ENCODE data around the gene MMP25. TPM values are rescaled to one million over a fixed set of nuclear protein-coding genes. Genes with fewer than 3 reads are reported as not detected.

MMP25 gene
- total RNA-seq, 6 donors from 2014 or later, result 10.0 to 41.4 (median 20.5) TPM

Small RNA genes lying within 50 kb of the gene (small RNA-seq; reads per million reads assigned to genes)
- 0 to 0.11 (median 0) reads per million in 4 donors for gene RNU1-22P

Other genes with a start within 250 kb of the MMP25 start
- gene PRSS41, start 248.1 kb upstream of the MMP25 start, total RNA-seq, result under 1 TPM in 2 of 6 donors, not detected in 4; 0.57 to 0.78 TPM
- 10 to 100 TPM in 3 of 6 donors, 1 to 10 TPM in 2, not detected in 1; 1.2 to 16.2 (median 14.5) TPM for gene PRSS21, start 229.3 kb upstream of the MMP25 start, total RNA-seq
- gene ZG16B, start 216.3 kb upstream of the MMP25 start, total RNA-seq, result 1 to 10 TPM in 2 of 6 donors, under 1 TPM in 1, not detected in 3; 0.69 to 2.0 (median 1.2) TPM
- gene PRSS22, start 188.4 kb upstream of the MMP25 start, total RNA-seq, result 10 to 100 TPM in 5 of 6 donors, 1 to 10 TPM in 1; 9.3 to 24.8 (median 16.6) TPM
- gene FLYWCH2, start 163.3 kb upstream of the MMP25 start, total RNA-seq, result 10 to 100 TPM; 31.2 to 70.1 (median 39.7) TPM
- gene FLYWCH1, start 134.6 kb upstream of the MMP25 start, total RNA-seq, result 100 to 1,000 TPM in 1 of 6 donors, 10 to 100 TPM in 5; 19.3 to 162 (median 43.4) TPM
- gene KREMEN2, start 82.3 kb upstream of the MMP25 start, total RNA-seq, result not detected
- 10 to 100 TPM in 2 of 6 donors, 1 to 10 TPM in 4; 5.2 to 13.5 (median 8.3) TPM for gene PAQR4, start 77.2 kb upstream of the MMP25 start, total RNA-seq
- gene PKMYT1, start 66.1 kb upstream of the MMP25 start, total RNA-seq, result 10 to 100 TPM in 1 of 6 donors, 1 to 10 TPM in 4, under 1 TPM in 1; 0.39 to 19.1 (median 5.4) TPM
- gene CLDN9, start 33.6 kb upstream of the MMP25 start, total RNA-seq, result 1 to 10 TPM in 4 of 6 donors, under 1 TPM in 2; 0.57 to 5.9 (median 1.1) TPM
- gene CLDN6, start 28.4 kb upstream of the MMP25 start, total RNA-seq, result 1 to 10 TPM in 1 of 6 donors, under 1 TPM in 2, not detected in 3; 0.30 to 1.9 (median 0.72) TPM
- 100 to 1,000 TPM in 1 of 6 donors, 10 to 100 TPM in 5; 37.7 to 431 (median 76.5) TPM for gene TNFRSF12A, start 26.2 kb upstream of the MMP25 start, total RNA-seq
- 10 to 100 TPM; 28.3 to 85.1 (median 42.2) TPM for gene HCFC1R1, start 22.6 kb upstream of the MMP25 start, total RNA-seq
- gene THOC6, start 22.5 kb upstream of the MMP25 start, total RNA-seq, result 10 to 100 TPM; 18.5 to 40.8 (median 33.1) TPM
- gene BICDL2, start 9.6 kb upstream of the MMP25 start, total RNA-seq, result 10 to 100 TPM; 18.5 to 98.5 (median 35.0) TPM
- gene IL32, start 19.1 kb downstream of the MMP25 start, total RNA-seq, result 100 to 1,000 TPM in 3 of 6 donors, 10 to 100 TPM in 3; 31.4 to 220 (median 116) TPM
- 1 to 10 TPM in 1 of 6 donors, under 1 TPM in 3, not detected in 2; 0.17 to 1.0 (median 0.28) TPM for gene ZSCAN10, start 52.7 kb downstream of the MMP25 start, total RNA-seq
- 10 to 100 TPM; 13.8 to 25.2 (median 16.8) TPM for gene ZNF205, start 66.0 kb downstream of the MMP25 start, total RNA-seq
- 10 to 100 TPM in 4 of 6 donors, 1 to 10 TPM in 2; 4.2 to 20.3 (median 11.6) TPM for gene ZNF213, start 88.5 kb downstream of the MMP25 start, total RNA-seq
- not detected for gene OR1F1, start 141.6 kb downstream of the MMP25 start, total RNA-seq
- 1 to 10 TPM; 6.4 to 9.5 (median 7.8) TPM for gene ZNF200, start 188.6 kb downstream of the MMP25 start, total RNA-seq
- gene MEFV, start 210.1 kb downstream of the MMP25 start, total RNA-seq, result 10 to 100 TPM in 5 of 6 donors, 1 to 10 TPM in 1; 9.1 to 18.9 (median 12.3) TPM
- gene ZNF263, start 236.9 kb downstream of the MMP25 start, total RNA-seq, result 10 to 100 TPM; 19.6 to 48.2 (median 32.2) TPM